OCI-M2 (cell line): ENCODE measurements around the gene RALGAPB.
"Not testable (repeated sequence)": the region's sequence is repeated elsewhere in the genome, so short reads cannot be mapped to it uniquely, and the experiment has no call there.

Source experiments
- DNase-seq: peaks from one replicate; lab custom pipeline; 2025; ENCODE audit not compliant: unreplicated experiment; lab: John Stamatoyannopoulos, UW

The RALGAPB gene

DNA sequence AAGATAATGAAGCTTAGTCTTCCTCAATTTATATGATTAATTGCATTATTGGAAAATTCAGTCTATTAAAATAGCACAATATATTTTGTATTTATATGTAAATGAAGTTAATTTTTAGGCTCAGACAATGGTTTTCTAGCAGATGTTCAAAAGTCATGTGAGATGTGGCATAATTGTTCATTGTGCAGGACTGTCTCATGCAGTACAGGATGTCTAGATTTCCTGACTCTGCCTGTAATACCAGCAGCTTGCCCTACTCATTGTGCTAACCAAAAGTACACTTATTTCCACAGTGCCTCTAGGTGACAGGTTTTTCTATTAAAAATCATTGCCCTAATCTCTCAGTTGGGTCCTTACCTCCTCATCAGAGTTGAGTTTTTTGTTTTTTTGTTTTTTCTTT, 12.4 kb downstream of the RALGAPB start:
- DNase-seq: no peak

- no peak for DNase-seq
These were observed 16.5 kb downstream of the RALGAPB start for GRCh38 chr20:38489181-38489580.

GRCh38 chr20:38497246-38497935, 24.7 kb downstream of the RALGAPB start:
- no peak for DNase-seq

GRCh38 chr20:38498909-38499308, 26.3 kb downstream of the RALGAPB start:
- DNase-seq: no peak

DNA sequence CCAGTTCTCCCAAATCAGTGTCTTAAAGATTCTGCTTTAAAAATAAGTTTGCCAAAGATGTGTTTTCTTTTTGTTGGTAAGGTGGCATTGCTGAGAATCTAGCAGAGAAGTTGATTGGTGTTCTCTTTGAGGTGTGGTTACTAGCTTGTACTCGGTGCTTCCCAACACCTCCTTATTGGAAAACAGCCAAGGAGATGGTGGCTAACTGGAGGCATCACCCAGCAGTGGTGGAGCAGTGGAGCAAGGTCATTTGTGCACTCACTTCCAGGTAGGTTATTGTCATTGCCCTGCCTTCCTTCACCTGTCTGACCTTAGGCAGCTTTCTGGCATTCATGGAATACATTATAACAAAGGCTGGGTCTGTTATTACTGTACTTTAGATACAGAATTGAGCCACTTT, 26.7 kb downstream of the RALGAPB start:
- no peak for DNase-seq

GRCh38 chr20:38501858-38502436, 29.3 kb downstream of the RALGAPB start:
- DNase-seq: no peak

DNA sequence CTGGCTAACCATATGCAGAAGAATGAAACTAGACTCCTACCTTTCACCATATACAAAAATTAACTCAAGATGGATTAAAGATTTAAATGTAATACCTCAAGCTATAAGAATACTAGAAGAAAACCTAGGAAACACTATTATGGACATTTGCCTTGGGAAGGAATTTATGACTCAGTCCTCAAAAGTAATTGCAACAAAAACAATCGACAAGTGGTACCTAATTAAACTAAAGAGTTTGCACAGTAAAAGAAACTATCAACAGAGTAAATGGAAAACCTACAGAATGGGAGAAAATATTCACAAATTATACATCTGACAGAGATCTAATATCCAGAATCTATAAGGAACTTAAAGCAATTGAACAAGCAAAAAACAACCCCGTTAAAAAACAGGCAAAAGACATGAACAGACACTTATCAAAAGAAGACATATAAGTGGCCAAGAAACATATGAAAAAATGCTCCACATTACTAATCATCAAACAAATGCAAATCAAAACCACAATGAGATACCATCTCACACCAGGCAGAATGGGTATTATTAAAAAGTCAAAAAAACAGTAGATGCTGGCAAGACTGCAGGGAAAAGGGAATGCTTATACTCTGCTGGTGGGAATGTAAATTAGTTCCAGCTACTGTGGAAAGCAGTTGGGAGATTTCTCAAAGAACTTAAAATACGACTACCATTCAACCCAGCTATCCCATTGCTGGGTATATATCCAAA, 31.9 kb downstream of the RALGAPB start:
- DNase-seq: no peak

- no peak for DNase-seq
These were observed 32.4 kb downstream of the RALGAPB start for GRCh38 chr20:38505091-38505455.

GRCh38 chr20:38511726-38512125, 39.1 kb downstream of the RALGAPB start:
- DNase-seq: not testable (repeated sequence)

GRCh38 chr20:38514185-38514584, 41.5 kb downstream of the RALGAPB start:
- no peak for DNase-seq

DNA sequence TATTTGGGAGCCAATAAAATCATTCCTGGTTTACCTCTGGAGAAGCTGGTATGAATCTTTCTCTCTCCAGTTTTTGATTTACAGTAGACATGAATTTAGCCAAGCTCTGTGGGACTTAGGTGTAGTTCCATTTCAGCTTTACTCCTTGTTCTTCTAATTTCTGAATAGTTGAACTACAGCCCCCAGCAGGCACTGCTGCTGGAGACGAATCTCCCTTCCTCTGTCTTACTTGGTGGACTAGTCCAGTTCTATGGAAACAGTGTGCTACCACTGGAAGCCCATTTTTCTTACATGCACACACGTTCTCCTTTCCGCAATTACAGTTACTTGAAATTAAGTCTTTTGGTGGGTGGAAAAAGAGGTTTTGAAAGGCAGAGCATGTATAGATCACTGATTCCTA, 42.3 kb downstream of the RALGAPB start:
- no peak for DNase-seq

DNA sequence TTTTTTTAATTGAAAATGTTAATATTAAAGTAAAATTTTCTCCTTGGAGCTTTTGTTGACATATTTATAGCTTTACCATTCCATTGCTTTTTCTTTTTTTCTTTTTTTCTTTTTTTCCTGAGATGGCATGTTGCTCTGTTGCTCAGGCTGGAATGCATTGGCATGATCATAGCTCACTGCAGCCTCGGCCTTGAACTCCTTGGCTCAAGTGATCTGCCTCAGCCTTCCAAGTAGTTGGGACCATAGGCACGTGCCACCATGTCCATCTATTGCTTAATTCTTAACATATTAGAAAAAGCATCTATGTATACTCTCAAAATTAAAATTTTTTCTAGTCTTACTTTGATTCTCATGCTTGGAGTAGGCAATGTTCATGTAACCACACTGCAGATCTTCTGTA, 43.0 kb downstream of the RALGAPB start:
- DNase-seq: no peak

GRCh38 chr20:38519426-38519825, 46.8 kb downstream of the RALGAPB start:
- no peak for DNase-seq

DNA sequence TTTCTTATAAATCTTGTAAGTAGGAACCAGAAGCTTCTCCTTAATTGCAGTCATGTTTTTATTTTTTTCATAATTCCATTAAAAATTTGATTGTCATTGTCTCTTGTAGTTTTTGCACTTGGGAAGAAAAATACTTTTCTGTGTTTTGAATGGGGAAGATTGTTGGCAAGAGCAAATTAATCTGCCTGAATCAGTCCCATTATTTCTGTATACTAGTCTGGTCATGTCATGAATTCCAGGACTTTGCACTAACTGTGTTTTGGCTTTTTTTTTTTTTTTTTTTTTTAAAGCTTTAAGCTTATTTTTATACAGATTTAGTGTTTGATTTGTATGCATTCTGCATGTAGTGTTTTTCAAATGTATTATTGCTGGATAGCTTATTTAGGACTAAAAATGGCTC, 47.6 kb downstream of the RALGAPB start:
- no peak for DNase-seq

DNA sequence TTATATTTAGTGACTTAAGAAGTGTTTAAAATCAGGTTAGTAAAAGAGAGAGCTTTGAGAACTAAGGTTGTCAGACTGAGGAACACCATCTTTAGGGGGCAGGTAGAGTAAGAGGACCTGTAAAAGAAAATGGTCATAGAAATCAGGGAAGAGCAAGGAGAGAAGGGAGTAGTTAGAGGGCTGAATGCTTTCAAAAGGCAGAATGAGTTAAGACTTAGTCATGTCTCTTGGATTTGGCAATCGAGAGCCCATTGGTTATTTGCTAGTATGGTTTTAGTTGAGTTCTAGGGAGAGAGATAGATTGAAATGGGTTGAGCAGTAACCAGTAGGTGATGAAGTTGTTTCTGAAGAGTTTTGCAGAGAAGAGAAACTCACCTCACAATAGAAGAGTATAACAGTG, 51.1 kb downstream of the RALGAPB start:
- DNase-seq: no peak

DNA sequence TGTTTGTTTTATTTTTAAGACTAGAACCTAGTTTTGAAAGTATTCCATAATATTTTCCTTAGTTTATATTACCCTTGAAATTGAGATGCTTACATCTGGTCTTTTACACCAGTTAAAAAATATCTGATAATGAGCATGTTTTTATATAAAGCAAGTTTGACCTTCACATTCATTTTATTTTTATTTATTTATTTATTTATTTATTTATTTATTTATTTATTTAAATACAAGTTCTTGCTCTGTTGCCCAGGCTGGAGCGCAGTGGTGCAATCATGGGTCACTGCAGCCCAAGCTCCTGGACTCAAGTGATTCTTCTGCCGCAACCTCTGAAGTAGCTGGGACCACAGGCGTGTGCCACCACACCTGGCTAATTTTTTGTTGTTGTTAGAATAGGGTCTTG, 55.5 kb downstream of the RALGAPB start:
- DNase-seq: no peak

- no peak for DNase-seq
These were observed 58.4 kb downstream of the RALGAPB start for GRCh38 chr20:38531021-38531420.

- no peak for DNase-seq
These were observed 62.1 kb downstream of the RALGAPB start for GRCh38 chr20:38534756-38535155.

DNA sequence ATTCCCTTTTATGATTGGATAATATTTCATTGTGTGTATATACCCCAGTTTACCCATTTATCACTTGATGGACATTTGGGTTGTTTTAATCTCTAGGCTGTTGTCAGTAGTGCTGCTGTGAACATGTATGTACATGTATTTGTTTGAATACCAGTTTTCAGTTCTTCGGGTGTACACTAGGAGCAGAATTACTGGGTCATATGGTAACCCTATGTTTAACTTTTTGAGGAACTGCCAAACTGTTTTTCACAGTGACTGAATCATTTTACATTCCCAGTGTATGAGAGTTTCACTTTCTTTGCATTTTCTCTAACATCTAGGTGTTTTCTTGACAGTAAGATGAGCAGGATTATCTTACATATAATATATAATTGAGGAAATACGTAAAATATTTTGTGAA, 63.7 kb downstream of the RALGAPB start:
- DNase-seq: no peak

- DNase-seq: no peak
These were observed 64.5 kb downstream of the RALGAPB start for GRCh38 chr20:38537176-38537575.

DNA sequence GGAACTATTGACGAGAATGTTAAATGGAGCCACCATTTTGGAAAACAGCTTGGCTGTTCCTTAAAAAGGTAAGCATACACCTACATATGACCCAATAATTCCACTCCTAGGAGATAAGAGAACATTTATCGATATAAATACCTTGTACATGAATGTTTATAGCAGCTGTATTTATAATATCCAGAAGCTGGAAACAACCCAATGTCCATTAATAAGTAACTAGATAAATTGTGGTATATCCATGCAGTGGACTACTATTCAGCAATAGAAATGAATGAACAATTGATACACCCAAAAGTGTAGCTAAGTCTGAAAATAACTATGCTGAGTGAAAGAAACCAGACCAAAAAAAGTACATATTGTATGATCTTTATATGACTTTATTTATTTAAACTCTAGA, 66.1 kb downstream of the RALGAPB start:
- DNase-seq: no peak
